Measurements from ENCODE around the gene EIF4B. TPM values are rescaled to one million over a fixed set of nuclear protein-coding genes. Genes with fewer than 3 reads are reported as not detected.

The EIF4B gene
- total and polyA plus RNA-seq, 2 of the 8 experiments (the other 6 are each of a cell fraction or from before 2014, with no cell fraction given) = 269 to 816 TPM

DNA sequence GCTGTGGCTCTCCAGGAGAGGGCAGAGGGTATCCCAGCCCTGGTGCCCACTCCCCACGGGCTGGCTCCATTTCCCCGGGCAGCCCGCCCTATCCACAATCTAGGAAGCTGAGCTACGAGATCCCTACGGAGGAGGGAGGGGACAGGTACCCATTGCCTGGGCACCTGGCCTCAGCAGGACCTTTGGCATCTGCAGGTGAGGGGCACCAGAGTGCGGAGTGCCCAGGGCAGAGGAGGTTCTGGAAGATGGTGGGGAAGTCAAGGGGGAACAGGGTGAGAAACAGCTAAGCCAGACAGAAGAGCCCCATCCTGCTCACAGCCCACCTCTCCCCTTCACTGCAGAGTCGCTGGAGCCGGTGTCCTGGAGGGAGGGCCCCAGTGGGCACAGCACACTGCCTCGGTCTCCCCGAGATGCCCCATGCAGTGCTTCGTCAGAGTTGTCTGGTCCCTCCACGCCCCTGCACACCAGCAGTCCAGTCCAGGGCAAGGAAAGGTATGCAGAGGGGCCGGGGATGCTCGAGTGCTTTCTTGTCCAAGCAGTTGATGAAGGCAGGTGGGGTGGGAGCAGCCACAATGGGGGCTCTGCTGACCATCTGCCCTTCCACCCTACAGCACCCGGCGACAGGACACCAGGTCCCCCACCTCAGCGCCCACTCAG, 53.9 kb downstream of the EIF4B start:
- H2AFZ ChIP-seq (ENCODE audit: low read length) = no peak overlapping the region
- H4K20me1 ChIP-seq (replicated peaks in 1 of 2; ENCODE audit: control insufficient read depth in 1 of 2, insufficient read depth in 2 of 2, low read length in 2 of 2) = peaks cover 0 to 2% of the 10 kb centered on the region in 2 experiments
- 89% methylated on average over 17 of the region's 17 CpGs; no CpG with 5 or more reads in 1 of the 2 experiments for WGBS, 2 experiments (ENCODE audit: extremely low coverage in 1 of 2, insufficient coverage in 1 of 2, insufficient read length in 1 of 2, insufficient replicate concordance in 2 of 2, low coverage in 1 of 2, low lambda C conversion rate in 2 of 2, missing lambda C conversion rate in 1 of 2)
- H3K14ac ChIP-seq (ENCODE audit: insufficient read length) = no peak overlapping the region
- H3K9me3 ChIP-seq (ENCODE audit: insufficient read depth in 2 of 2, low read depth in 1 of 2, low read length in 1 of 2) = no peaks in the 10 kb centered on the region
- peaks cover 0 to 12% (median 4%) of the 10 kb centered on the region in 4 experiments; a peak in 4 of 7 replicates for H3K27me3 ChIP-seq (replicated peaks in 1 of 4; ENCODE audit: control insufficient read depth in 3 of 4, extremely low read depth in 1 of 4, insufficient read depth in 3 of 4, low read length in 3 of 4)
- no peak overlapping the region for H3K4ac ChIP-seq (replicated peaks; ENCODE audit: insufficient read length, low read depth, low read length)
- ChIA-PET POLR2A (ENCODE audit: partially characterized antibody) (interaction anchor here (0.8 to 5.9 kb wide), 5 partner anchors 10 to 261 kb away, joined by 3 to 26 read pairs (median 4); partner anchors contain the start of gene TNS2), CTCF (ENCODE audit: partially characterized antibody) (interaction anchor here (0.7 to 22.4 kb wide), 7 partner anchors 11 to 136 kb away, joined by 3 to 531 read pairs (median 5); partner anchors contain the start of genes IGFBP6, SOAT2, SPRYD3 and TNS2)
- no peaks in the 10 kb centered on the region for H3K36me3 ChIP-seq (ENCODE audit: control insufficient read depth in 2 of 4, insufficient read depth in 4 of 4, low read length in 3 of 4)
- no peak overlapping the region; the same call in 1 of the 2 replicates for H2AK5ac ChIP-seq (ENCODE audit: low read depth, low read length)
- no peak for DNase-seq (ENCODE audit: low read depth in 1 of 2, low spot score in 2 of 2)
- H3K79me1 ChIP-seq (ENCODE audit: low read depth, low read length) = no peaks in the 10 kb centered on the region
- H2BK5ac ChIP-seq (ENCODE audit: low read depth, low read length) = peak overlapping the region; percentile 35; the same call in 1 of the 2 replicates
- H4K5ac ChIP-seq (ENCODE audit: insufficient read length, low read depth, low read length) = no peak overlapping the region
- H2BK120ac ChIP-seq (replicated peaks; ENCODE audit: low read depth, low read length) = no peak overlapping the region
- no peak overlapping the region for H3K18ac ChIP-seq (ENCODE audit: extremely low read depth, low read length)
- FAIRE-seq = no peak
- no peak overlapping the region for H3K56ac ChIP-seq (replicated peaks; ENCODE audit: insufficient read length, low read depth, low read length)
- H3K4me1 ChIP-seq (replicated peaks in 1 of 4; ENCODE audit: control insufficient read depth in 3 of 4, insufficient read depth in 4 of 4, low read length in 3 of 4) = peaks cover 0 to 7% (median 0%) of the 10 kb centered on the region in 4 experiments; a peak in 1 of 7 replicates
- no peak overlapping the region for H4K91ac ChIP-seq (replicated peaks; ENCODE audit: insufficient read length, low read length)
- no peak overlapping the region for H3K4me3 ChIP-seq (ENCODE audit: extremely low read depth in 1 of 4, insufficient read depth in 2 of 4, low read depth in 3 of 4, low read length in 4 of 4)
- H2BK20ac ChIP-seq (ENCODE audit: low read length) = no peak overlapping the region
- H2BK15ac ChIP-seq (ENCODE audit: low read length) = no peak overlapping the region
- H2BK12ac ChIP-seq (ENCODE audit: low read depth, low read length) = no peak overlapping the region
- H4K8ac ChIP-seq (ENCODE audit: extremely low read depth, insufficient read depth, low read length) = no peak overlapping the region
- no peak overlapping the region for H3K23ac ChIP-seq (ENCODE audit: insufficient read length)
- H3K4me2 ChIP-seq (ENCODE audit: insufficient read depth in 1 of 2, low read depth in 2 of 2, low read length in 2 of 2) = no peak overlapping the region
- H3K27ac ChIP-seq (ENCODE audit: low read depth, low read length) = no peak overlapping the region
- H3K9ac ChIP-seq (replicated peaks in 1 of 4; ENCODE audit: extremely low read depth in 1 of 4, low read depth in 3 of 4, low read length in 3 of 4) = no peak overlapping the region
- no peaks in the 10 kb centered on the region for H3K79me2 ChIP-seq (ENCODE audit: control insufficient read depth in 1 of 2, insufficient read depth in 2 of 2, low read length in 2 of 2)
- H3K23me2 ChIP-seq (ENCODE audit: low read depth, low read length) = no peaks in the 10 kb centered on the region
- TF ChIP-seq POLR2A (IDR thresholded peaks at IDR 0.05; ENCODE audit: control extremely low read depth in 1 of 2, low read depth in 2 of 2, low read length in 2 of 2) = no peak
- no peak for TF ChIP-seq ATF3 (IDR thresholded peaks at IDR 0.05; ENCODE audit: insufficient read depth, low read depth, low read length)
- TF ChIP-seq CREB1 (IDR thresholded peaks at IDR 0.05) = no peak
- TF ChIP-seq, protein P1, sequence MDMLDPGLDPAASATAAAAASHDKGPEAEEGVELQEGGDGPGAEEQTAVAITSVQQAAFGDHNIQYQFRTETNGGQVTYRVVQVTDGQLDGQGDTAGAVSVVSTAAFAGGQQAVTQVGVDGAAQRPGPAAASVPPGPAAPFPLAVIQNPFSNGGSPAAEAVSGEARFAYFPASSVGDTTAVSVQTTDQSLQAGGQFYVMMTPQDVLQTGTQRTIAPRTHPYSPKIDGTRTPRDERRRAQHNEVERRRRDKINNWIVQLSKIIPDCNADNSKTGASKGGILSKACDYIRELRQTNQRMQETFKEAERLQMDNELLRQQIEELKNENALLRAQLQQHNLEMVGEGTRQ (IDR thresholded peaks at IDR 0.05; ENCODE audit: low read length) = no peak
- TF ChIP-seq SRF (IDR thresholded peaks at IDR 0.05; ENCODE audit: low read depth, low read length) = no peak
- TF ChIP-seq HDAC6 (IDR thresholded peaks at IDR 0.05; ENCODE audit: low read depth, low read length) = no peak
- TF ChIP-seq POLR2AphosphoS5 (IDR thresholded peaks at IDR 0.05; ENCODE audit: low read depth, low read length) = no peak
- no peak for TF ChIP-seq SP2 (IDR thresholded peaks at IDR 0.05; ENCODE audit: low read length)
